Stimulated activated naive CD8-positive, alpha-beta T cell treated with anti-CD3 and anti-CD28 coated beads, Interleukin-15, amount 100 ng/mL, for 72 hours (primary cell): ENCODE measurements around the gene NRL.
"Not testable (repeated sequence)": the region's sequence is repeated elsewhere in the genome, so short reads cannot be mapped to it uniquely, and the experiment has no call there.

Experiments used
- ATAC-seq: fragments of 150-1000 bp; cut with Tn5 transposase; 2 replicates; pipeline ENCODE4 v1.10.0; 2021; ENCODE audit warnings: mild to moderate bottlenecking, moderate library complexity
- DNase-seq, 2 donors: peaks; one replicate each; pipeline ENCODE4 v3.0.0; 2021 to 2022
- H3K27ac Mint-ChIP-seq, 2 donors: one replicate each; pipeline ENCODE4 v1.8.0; 2022; ENCODE audit warnings: mild to moderate bottlenecking in 2 of 2, mixed read lengths in 2 of 2, moderate library complexity in 2 of 2
- H3K27me3 Mint-ChIP-seq: one replicate; pipeline ENCODE4 v1.8.0; 2022; ENCODE audit warnings: mixed read lengths
- H3K4me1 Mint-ChIP-seq: one replicate; pipeline ENCODE4 v1.8.0; 2022; ENCODE audit warnings: mild to moderate bottlenecking, mixed read lengths
- H3K4me3 Mint-ChIP-seq, 2 donors: one replicate each; pipeline ENCODE4 v1.8.0; 2022; ENCODE audit warnings: mild to moderate bottlenecking in 2 of 2, mixed read lengths in 2 of 2, moderate library complexity in 1 of 2
- H3K9me3 Mint-ChIP-seq, 2 donors: one replicate each; pipeline ENCODE4 v1.8.0; 2022; ENCODE audit warnings: mixed read lengths in 2 of 2

Gene NRL

GRCh38 chr14:24032727-24033418 is 81.9 kb downstream of the NRL start:
- Mint-ChIP-seq H3K27ac (no peak overlapping the region), H3K9me3 (peaks cover 7 to 18% of the 10 kb centered on the region in 2 donors), H3K27me3 (peaks cover 5% of the 10 kb centered on the region), H3K4me3 (no peak overlapping the region), H3K4me1 (peaks cover 15% of the 10 kb centered on the region)
- no peak for ATAC-seq
- DNase-seq = no peak

- Mint-ChIP-seq H3K27me3 (peaks cover 20% of the 10 kb centered on the region), H3K9me3 (peaks cover 7 to 30% of the 10 kb centered on the region in 2 donors)
- DNase-seq, H3K27ac Mint-ChIP-seq, H3K4me3 Mint-ChIP-seq, ATAC-seq, H3K4me1 Mint-ChIP-seq: not testable (repeated sequence)
Observed at GRCh38 chr14:24031331-24031730, 83.4 kb downstream of the NRL start.

GRCh38 chr14:24029687-24030086 is 85.1 kb downstream of the NRL start:
- H3K27ac Mint-ChIP-seq, ATAC-seq, H3K4me3 Mint-ChIP-seq, DNase-seq: not testable (repeated sequence)
- peaks cover 27% of the 10 kb centered on the region for H3K27me3 Mint-ChIP-seq
- H3K9me3 Mint-ChIP-seq = peaks cover 7 to 33% of the 10 kb centered on the region in 2 donors
- H3K4me1 Mint-ChIP-seq = peaks cover 11% of the 10 kb centered on the region
